Measurements from ENCODE around the gene SH3TC1. TPM values are rescaled to one million over a fixed set of nuclear protein-coding genes. Genes with fewer than 3 reads are reported as not detected.

SH3TC1 gene
- total RNA-seq, 1 donor from 2014 or later, result 227 TPM

DNA sequence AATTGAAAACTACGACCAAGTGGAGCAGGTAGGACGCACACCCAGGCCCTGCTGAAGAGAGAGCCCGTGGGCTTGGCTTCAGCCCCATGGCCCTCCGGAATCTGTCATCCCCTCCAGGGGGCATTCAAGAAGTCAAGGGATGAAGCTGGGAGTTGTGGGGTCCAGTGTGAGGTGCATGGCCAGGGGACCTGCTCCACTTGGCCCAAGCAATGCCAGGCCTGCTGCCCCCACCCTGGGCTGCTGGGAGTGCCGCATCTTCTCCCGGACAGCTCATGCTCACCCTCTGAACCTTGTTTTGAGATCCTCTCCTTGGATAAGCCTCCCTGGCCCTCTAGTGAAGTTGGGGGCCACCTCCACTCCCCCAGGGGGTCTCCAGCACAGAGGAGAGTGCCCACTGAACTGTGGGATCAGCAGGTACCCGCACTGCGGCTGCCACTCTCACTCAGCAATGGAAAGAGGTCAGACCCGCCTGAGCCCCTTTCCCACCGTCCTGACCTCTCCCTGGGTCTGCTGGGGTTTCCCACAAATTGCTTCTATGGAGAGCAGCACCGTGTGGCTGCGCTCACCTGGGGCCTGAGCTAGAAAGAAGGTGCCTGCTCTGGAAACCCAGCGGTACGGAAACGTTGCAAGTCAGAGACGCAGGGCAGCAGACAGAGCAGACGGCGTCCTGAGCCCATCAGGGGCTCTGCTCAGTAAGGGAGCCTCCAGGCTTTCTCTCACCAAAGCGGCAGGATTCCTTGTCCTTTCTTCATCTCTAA, 35.5 kb upstream of the SH3TC1 start:
- no peak for DNase-seq (ENCODE audit: extremely low read depth, low read depth, low spot score)

DNA sequence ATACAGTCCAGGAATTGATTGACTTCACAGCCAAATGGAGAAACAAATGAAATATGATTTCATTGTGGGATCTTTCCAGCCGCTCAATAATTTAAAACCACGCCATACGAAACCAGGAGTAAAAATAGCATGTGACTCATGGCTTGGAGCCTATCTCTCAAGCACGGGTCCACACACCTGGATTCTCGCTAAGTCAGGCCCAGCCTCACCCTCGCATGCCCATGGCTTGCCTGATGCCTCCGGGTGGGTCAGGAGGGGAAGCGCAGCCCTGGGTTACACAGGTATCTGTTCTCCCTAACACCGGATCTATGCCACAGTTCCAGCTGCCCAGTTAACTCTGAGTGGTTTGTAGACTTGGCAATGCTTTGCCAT, 34.9 kb upstream of the SH3TC1 start:
- DNase-seq (ENCODE audit: extremely low read depth, low read depth, low spot score), result no peak

DNA sequence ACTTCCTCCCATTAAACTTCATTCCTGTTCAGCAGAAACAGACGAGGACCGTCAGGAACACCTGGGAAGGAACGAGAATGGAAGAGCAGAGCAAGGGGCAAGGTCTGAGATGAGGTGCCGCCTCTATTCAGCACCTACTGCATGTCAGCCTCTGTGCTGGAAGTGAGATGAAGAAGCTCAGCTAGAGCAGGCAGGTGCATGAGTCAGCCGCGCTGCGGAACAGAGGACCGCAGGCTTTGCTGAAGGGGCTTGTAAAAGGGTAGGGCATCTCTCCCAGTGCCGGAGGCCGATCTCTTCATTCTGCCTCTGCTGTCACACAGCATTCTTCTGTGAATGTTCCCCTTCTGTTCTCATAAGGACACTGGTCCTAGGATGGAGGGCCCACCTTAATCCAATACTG, 34.4 kb upstream of the SH3TC1 start:
- no peak for DNase-seq (ENCODE audit: extremely low read depth, low read depth, low spot score)

DNA sequence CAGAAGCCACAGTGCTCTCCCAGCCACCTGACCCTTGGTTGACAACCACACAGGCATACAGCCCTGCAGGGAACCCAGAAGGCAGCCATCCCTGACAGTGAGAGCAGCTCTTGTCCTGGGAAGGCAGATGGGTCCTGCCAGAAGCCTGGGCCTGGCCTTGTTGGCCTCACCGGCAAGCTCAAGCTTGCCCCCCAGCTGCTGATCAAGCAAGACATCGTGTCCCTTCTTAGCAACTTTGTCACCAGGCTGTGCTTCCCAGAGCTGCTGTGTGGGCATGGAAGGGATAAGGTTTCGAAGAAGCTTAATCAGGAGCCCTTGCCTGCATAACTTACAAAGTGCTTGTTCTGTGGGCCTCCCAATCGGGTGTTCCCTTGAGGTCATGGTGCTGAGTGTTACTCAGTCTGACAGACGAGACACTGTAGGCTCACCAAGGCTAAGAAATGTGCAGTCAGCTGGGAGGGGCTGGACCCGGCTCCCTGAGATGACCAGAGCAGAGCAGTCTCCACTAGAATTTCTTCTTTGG, 33.7 kb upstream of the SH3TC1 start:
- DNase-seq (ENCODE audit: extremely low read depth, low read depth, low spot score), result no peak

DNA sequence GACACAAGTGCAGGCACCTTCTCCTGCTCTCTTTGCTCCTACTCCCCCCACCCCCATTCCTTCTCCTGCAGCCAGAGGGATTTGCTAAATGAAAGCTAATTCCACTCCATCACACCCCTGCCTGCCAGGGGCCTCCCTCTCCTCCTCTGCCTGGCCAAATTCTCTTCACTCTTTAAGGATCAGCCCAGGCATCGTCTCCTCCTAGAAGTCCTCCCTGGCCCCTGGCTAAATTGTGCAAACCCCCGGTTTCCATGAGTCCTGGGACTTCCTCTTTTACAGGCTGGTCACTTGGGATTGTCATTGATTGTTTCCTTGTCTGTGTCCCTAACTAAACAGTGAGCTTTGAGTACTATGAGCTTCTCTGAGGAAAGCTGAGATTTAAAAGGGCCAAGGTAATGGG, 31.8 kb upstream of the SH3TC1 start:
- DNase-seq (ENCODE audit: extremely low read depth, low read depth, low spot score), result no peak

DNA sequence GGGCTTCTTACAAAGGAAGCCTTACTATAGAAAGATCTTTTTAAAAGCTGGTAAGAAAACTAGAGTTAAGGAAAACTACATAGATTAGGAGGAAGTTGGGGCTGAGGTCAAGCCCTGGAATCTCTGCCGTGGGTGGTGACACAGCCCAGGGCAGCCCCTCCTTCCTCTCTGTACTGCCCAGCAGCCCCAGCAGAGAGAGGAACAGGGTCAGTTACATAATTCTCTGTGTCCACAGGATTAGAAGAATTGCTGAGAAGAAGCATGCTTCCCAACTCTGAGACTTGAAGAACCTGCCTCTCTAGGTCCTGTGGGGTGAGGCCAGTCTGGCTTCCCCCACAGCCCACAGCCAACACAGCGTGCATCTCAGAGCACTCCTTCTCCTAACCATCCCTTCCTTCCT, 31.3 kb upstream of the SH3TC1 start:
- DNase-seq (ENCODE audit: extremely low read depth, low read depth, low spot score), result no peak

DNA sequence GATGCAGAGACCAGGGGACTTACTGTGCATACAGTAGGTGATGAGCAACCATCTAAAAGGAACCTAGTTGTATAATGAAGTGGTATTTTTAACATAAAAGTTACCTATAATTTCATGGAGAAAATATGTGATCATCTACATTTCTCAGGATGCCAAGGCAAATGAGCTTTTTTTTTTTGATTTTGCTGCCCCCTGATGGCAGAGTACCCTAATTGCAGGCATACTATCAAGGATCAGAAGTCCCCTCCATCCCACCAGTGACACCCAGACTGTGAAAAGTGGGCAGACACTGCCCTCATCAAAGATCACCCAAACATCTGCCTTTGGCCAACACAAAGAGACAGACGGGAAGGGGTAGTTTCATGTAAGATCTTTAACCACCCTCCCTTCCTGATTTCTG, 30.9 kb upstream of the SH3TC1 start:
- DNase-seq (ENCODE audit: extremely low read depth, low read depth, low spot score), result no peak

DNA sequence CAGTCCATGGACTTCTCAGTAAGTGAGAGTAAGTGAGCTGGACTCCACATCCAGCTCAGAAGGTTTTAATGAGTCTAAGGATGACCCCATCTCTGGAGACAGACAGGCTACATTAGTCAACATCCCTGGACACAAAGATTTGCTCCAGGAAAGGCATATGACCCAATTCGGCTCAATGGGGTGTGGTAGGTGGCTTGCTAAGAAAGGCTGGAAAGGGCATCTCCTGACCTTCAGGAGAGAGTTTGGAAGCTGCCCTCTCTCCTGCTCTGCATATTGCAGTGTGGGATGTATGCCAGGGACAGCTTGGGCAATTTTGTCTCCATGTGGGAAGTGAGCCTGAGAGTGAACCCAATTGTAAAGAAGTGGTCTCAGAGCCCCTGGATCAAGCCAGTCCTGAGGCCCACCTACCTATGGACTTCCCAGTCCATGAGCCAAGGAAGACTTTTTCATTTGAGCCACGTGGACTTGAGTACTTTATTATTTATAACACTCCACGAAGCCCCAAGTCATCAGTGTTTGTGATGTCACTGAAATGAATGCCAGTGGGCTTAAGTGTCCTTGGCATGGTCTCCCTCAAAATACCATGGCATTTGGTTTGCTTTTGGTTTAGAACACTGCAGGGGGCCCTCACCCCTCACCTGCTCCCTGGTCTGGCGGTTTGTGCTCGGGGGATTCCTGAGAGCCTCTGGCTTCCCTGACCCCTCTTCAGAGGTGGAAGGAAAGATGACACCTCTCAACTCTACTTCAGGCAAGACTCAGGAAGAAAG, 30.1 kb upstream of the SH3TC1 start:
- DNase-seq (ENCODE audit: extremely low read depth, low read depth, low spot score), result no peak

DNA sequence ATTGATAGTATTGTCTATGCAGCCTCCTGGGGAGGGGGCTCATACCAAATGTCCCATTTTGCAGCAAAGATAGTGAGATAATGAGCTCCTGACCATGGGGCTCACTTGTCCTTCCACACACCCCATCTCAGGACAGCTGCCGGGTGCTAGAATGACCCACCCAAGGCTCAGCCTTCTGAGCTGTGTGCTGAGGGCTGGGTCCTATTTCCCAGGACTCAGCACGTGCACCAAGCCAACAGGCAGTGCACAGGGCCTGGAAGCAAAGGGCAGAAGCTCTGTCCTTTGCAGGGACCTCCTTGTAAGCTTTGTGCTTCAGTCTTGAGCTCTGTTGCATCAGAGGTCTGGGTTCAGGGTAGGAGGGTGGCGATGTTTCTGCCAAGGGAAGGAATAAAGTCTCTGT, 29.3 kb upstream of the SH3TC1 start:
- DNase-seq (ENCODE audit: extremely low read depth, low read depth, low spot score), result no peak

DNA sequence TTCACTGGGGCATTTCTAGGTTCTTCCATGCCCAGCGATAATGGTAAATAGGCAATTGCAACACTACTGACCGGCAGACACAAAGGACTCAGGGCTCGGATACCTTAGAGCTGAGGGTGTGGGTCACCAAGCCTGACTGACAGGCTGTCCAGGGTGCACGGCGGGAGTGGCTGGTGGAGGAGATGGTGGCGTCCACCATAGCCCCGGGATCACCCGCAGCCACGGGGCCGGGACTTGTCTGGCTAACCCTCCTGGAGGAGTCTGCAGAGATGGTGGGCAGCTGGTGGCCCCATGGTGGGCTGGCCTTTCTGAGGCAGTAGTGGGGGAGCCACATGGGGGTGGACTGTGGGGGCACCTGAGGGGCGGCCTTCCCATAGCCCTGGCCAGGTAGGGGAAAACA, 28.7 kb upstream of the SH3TC1 start:
- DNase-seq (ENCODE audit: extremely low read depth, low read depth, low spot score), result no peak

DNA sequence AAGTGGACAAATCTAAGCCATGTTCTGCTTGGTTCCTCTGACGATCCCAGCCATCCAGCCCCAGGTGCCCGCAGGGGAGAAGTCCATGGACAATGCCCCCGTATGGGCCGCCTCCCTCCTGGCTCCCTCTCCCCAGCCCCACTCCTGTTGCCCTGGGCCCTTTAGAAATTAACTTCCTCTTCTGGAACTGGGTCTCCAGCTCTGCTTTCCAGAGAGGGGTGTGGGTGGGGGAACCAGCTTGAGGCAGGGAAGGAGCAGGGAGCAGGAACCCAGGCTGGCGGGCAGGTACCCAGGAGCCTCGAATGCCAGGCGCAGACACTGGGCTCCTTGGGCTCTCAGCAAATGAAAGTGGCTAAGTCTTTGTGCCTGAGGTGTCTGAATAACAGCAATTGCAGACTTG, 27.8 kb upstream of the SH3TC1 start:
- no peak for DNase-seq (ENCODE audit: extremely low read depth, low read depth, low spot score)

DNA sequence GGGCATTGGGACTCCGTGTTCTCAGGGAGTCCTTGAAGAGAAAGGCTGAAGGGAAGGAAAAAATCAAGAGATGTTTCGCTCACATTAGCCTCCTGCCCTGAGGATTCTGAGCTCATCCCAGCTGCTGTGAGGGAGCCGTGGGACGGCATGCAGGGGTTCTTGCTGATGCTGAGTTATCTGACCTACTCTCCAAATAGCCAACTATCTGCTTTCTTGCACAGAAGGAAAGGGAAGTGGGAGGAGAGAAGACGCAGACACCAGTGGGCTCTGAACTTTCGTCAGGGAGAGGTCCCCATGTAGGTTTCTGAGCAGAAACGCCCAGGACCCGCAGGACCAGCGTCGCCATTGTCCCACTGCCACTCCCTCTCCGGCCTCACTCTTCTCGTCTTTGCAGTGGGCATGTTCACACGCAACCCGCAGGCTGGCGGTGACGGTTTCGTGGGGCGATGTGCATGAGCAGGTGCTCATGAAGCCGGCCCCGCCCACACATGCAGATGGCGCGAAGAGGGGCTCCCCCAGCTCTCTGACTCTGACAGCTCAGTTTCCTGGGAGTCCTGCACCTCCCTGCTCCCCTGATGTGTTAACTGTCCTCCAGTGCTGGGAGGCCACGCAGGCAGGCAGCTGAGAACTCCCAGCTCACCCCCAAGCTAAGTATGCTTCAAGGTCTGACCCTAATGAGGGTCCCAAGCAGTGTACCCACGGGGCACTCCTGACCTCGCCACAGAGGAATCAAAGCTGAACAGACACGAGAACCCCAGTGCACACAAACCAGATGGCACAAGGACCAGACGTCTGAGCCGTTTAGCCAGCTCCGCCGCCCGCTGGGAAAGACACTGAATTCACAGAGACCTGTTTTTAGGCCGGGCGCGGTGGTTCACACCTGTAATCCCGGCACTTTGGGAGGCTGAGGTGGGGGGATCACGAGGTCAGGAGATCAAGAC, 26.8 kb upstream of the SH3TC1 start:
- no peak for DNase-seq (ENCODE audit: extremely low read depth, low read depth, low spot score)

DNA sequence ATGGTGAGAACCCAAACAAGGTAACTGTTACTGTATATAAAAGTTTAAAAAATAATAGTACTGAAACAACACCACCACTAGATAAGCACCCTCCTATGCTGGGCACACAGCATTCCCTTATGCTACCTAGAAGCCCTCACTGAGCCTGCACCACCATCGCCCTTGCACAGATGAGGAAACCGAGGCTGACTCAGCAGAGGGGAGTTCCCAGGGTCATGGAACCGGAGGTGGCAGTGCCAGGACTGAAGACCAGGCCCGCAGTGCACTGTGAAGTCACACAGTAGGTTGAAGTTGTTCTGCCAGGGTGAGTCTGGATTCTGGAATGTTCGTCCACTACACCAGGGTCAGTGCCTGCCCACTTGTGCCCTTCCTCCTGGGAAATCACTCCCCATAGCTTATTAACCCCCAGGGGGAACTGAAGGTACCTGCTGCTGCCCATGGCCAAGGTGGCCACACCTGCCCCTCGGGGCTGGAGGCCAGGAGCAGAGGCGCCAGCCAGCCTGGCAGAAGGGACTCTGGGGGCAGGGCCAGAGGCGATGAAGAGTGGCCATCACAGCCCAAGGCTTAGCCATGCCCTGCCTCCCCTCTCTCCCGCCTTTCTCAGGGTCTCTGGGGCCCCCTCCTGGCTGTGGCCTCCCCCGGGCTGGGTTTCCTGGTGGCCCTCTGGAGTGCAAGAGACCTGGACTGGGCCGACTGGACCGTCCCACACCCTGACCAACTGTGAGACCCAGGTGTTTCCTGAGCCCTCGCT, 25.4 kb upstream of the SH3TC1 start:
- DNase-seq (ENCODE audit: extremely low read depth, low read depth, low spot score), result no peak

DNA sequence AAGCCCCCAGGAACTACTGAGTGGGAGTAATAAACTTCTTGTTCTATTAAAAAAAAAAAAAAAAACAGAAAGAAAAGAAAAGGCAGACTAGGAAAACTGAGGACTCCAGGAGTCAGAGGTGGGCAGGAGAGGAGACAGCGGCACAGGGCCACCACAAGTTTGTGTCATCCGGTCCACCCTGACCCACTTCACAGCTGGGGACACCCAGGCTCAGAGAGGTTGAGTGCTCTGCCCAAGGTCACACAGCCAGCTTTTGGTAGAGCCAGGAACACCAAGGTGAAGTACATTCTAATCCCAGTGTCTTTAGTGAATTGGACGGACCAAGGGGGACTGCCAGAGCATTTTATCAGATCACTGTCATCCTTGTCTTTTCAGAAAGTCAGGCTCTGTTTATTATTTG, 24.1 kb upstream of the SH3TC1 start:
- no peak for DNase-seq (ENCODE audit: extremely low read depth, low read depth, low spot score)

DNA sequence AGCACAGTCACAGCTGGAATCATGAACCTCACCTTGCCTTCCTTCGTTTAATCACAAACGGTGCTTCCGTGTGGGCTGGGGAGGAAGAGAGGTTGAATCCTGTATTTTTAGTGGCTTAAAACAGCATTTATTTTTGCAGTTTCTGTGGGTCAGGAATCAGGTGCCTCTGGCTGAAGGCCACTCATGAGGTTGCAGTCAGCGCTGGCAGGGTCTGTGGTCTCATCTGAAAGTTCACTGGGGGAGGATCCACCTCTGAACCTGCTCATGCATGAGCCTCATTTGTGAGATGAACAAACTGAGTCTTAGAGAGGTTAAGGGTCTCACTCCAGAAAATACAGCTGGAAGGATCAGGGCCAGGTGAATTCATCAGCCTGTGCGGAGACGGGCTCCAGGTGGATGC, 23.4 kb upstream of the SH3TC1 start:
- no peak for DNase-seq (ENCODE audit: extremely low read depth, low read depth, low spot score)

DNA sequence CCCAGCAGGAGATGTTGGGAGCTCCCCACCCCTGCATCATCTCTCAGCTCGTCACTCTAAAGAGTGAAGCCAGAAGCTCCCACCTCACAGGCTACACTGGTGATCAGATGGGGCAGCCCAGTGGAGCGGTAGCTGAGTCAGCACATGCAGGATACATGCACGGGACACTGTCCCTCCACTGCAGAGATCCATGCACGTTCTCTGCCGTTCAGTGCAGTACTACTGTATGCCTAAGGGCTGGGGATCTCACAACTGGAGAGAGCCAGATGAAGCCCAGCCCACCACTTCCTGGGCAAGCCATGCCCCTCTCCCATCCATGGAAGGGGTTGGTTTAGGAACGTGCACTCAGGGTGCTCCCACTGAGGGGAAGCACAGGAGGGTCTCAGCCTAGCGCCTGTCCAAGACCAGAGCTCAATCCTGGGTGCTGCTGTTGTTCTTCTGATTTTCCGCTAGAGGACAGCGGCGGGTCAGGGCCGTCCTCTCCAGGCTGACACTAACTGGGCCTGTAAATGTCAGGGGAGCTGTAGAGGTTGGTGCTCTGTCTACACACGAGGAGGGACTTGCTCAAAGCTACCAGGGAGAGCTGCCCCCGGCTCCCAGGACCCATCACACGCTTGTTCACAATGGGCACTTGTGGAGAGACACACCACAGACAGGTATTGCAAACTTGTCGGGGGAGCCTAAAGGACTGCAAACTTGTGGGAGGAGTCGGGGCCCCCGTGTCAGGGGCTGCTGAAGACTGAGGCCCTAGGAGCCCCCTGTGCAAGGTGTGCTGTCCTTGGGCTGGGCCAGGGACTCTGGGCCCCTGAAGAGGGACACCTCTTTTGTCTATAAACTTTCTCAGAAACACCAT, 22.3 kb upstream of the SH3TC1 start:
- DNase-seq (ENCODE audit: extremely low read depth, low read depth, low spot score), result no peak

DNA sequence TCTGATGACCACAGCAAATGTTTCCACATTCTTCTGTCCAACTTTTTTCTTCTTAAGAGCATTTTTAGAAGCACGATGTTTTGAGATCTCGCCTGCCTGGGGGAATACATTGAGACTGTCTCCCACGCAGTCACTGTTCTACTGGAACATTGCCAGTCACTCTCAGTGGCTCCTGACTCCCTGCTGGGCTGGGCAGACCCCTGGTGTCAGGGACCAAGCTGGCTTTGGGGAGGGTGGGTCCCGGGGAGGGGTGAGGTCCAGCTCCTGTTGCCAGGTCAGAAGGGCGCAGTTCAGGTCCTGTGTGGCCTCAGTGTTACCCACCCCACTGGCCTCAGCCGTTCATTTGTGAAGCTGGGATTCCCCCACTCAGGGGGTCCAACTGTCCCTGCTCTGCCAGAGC, 21.5 kb upstream of the SH3TC1 start:
- no peak for DNase-seq (ENCODE audit: extremely low read depth, low read depth, low spot score)

DNA sequence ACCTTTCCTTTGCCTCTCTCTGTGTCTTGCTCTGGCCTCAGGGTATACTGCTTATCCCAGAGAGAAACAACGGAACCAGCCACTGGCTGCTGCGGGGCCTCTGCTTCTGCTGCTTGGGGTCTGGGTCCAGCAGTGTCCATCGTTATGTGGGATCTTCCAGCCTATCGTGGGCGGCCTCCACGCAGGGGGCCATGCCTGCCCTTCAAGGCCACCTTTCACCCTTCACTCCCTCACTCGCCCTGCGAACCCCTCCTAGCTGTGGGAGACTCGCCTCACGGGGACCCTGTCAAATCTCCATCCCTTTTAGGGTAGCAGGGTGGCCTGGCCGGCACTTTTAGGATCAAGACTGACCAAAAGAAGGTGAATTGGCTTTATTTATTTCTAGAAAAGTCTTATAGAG, 21.1 kb upstream of the SH3TC1 start:
- DNase-seq (ENCODE audit: extremely low read depth, low read depth, low spot score), result no peak

DNA sequence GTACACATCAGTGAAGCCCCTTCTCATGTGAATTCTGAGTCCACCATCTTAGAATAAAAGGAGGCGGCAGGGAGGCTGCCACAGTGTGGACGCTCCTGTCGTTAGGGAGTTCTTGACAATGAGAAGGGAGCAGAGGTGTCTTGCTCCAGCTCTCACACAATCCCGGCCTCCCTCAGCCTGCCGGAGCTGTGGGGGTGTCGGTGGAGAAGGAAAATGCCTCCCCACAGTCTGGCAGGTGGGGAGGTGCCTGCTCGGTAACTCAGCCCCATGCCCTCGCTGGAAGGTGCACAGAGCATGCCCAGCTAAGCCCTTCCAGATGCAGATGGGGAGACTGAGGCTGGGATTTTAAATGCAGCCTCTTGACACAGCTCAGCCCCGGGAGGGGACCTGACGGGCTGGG, 20.0 kb upstream of the SH3TC1 start:
- DNase-seq (ENCODE audit: extremely low read depth, low read depth, low spot score), result no peak

DNA sequence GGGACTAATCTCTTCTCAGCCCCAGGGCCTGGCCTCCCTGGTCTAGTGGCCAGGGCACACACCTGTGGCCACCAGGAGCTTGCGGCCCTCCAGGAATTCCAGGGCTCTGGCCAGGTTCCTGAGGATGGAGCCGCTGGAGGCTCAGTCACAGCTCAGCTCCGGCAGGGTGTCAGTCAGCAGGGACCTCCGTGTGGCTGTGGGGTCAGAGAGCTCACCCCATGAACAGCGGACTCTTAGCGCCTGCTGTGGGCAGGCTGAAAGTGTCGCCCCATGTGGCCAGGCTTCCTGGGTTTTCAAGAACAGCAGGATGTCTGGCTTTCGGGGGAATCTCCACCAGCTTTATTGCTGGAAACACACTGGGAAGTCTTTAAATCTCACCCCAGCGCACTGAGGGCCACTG, 19.3 kb upstream of the SH3TC1 start:
- no peak for DNase-seq (ENCODE audit: extremely low read depth, low read depth, low spot score)

Measured in glomerular endothelial cell (primary cell).